BLaER1 (cell line): ENCODE data around the gene NXPH4.

Experiments used
- H3K27ac ChIP-seq: shearing (Covaris generic); formaldehyde crosslinking; 2 replicates; pipeline ENCODE4 v1.8.1; 2022
- H3K27me3 ChIP-seq: shearing (Covaris generic); formaldehyde crosslinking; 2 replicates; pipeline ENCODE4 v1.8.1; 2022
- H3K36me3 ChIP-seq: shearing (Covaris generic); formaldehyde crosslinking; 2 replicates; pipeline ENCODE4 v1.8.1; 2022
- H3K4me1 ChIP-seq: shearing (Covaris generic); formaldehyde crosslinking; 2 replicates; pipeline ENCODE4 v1.8.1; 2022
- H3K4me2 ChIP-seq: shearing (Covaris generic); formaldehyde crosslinking; 2 replicates; pipeline ENCODE4 v1.8.1; 2022
- H3K4me3 ChIP-seq: shearing (Covaris generic); formaldehyde crosslinking; 2 replicates; pipeline ENCODE4 v1.8.1; 2022
- H3K9ac ChIP-seq: shearing (Covaris generic); formaldehyde crosslinking; 2 replicates; pipeline ENCODE4 v1.8.1; 2022
- H3K9me3 ChIP-seq: shearing (Covaris generic); formaldehyde crosslinking; 2 replicates; pipeline ENCODE4 v1.8.1; 2022
- H4K20me1 ChIP-seq: shearing (Covaris generic); formaldehyde crosslinking; 2 replicates; pipeline ENCODE4 v1.8.1; 2022
- Cebpa-rat ChIP-seq: shearing (Covaris generic); IDR thresholded peaks from 2 replicates; pipeline ENCODE4 v1.8.1; 2022

Gene NXPH4

GRCh38 chr12:57240066-57240921, 23.7 kb downstream of the NXPH4 start:
- Histone ChIP-seq H4K20me1 (peaks cover 65% of the 10 kb centered on the region), H3K9me3 (no peaks in the 10 kb centered on the region), H3K4me1 (peaks cover 77% of the 10 kb centered on the region), H3K27me3 (peaks cover 100% of the 10 kb centered on the region), H3K4me2 (peak overlapping the region; percentile 97), H3K36me3 (peaks cover 9% of the 10 kb centered on the region), H3K27ac (peak overlapping the region; percentile 84), H3K9ac (peak overlapping the region; percentile 83), H3K4me3 (peak overlapping the region; percentile 77)
- peak; percentile 44; the same call in 1 of the 2 replicates for TF ChIP-seq Cebpa-rat

- Histone ChIP-seq H3K9me3 (no peaks in the 10 kb centered on the region), H3K27me3 (peaks cover 94% of the 10 kb centered on the region), H3K27ac (no peak overlapping the region), H3K4me3 (peak overlapping the region; percentile 77), H4K20me1 (peaks cover 58% of the 10 kb centered on the region), H3K36me3 (peaks cover 2% of the 10 kb centered on the region; the same call in 1 of the 2 replicates), H3K9ac (peak overlapping the region; percentile 83; the same call in 1 of the 2 replicates), H3K4me1 (peaks cover 70% of the 10 kb centered on the region), H3K4me2 (peak overlapping the region; percentile 97)
- TF ChIP-seq Cebpa-rat: no peak
Observed at GRCh38 chr12:57240926-57241401, 24.4 kb downstream of the NXPH4 start.

- Histone ChIP-seq H3K9ac (no peak overlapping the region), H3K4me3 (peak overlapping the region; percentile 77)
Observed at GRCh38 chr12:57241402-57242310, 25.1 kb downstream of the NXPH4 start.

GRCh38 chr12:57242329-57242690, 25.7 kb downstream of the NXPH4 start:
- H3K36me3 ChIP-seq: no peaks in the 10 kb centered on the region
- H3K4me1 ChIP-seq: peaks cover 66% of the 10 kb centered on the region
- H3K27ac ChIP-seq: no peak overlapping the region
- H3K4me2 ChIP-seq: peak overlapping the region; percentile 97
- TF ChIP-seq Cebpa-rat: no peak
- peaks cover 44% of the 10 kb centered on the region for H4K20me1 ChIP-seq
- no peak overlapping the region for H3K9ac ChIP-seq
- H3K9me3 ChIP-seq: no peaks in the 10 kb centered on the region
- peaks cover 80% of the 10 kb centered on the region for H3K27me3 ChIP-seq
- peak overlapping the region; percentile 62 for H3K4me3 ChIP-seq

More at GRCh38 chr12:57241402-57242310, 25.1 kb downstream of the NXPH4 start:
- Histone ChIP-seq H3K4me1 (peaks cover 66% of the 10 kb centered on the region), H3K36me3 (no peaks in the 10 kb centered on the region), H3K4me2 (peak overlapping the region; percentile 97), H3K27me3 (peaks cover 87% of the 10 kb centered on the region), H4K20me1 (peaks cover 51% of the 10 kb centered on the region), H3K9me3 (no peaks in the 10 kb centered on the region), H3K27ac (no peak overlapping the region)
- no peak for TF ChIP-seq Cebpa-rat

- Histone ChIP-seq H4K20me1 (peaks cover 39% of the 10 kb centered on the region), H3K9me3 (no peaks in the 10 kb centered on the region), H3K4me2 (peak overlapping the region; percentile 97), H3K36me3 (no peaks in the 10 kb centered on the region), H3K4me1 (peaks cover 62% of the 10 kb centered on the region), H3K4me3 (peak overlapping the region; percentile 62), H3K27ac (no peak overlapping the region), H3K27me3 (peaks cover 74% of the 10 kb centered on the region), H3K9ac (no peak overlapping the region)
- no peak for TF ChIP-seq Cebpa-rat
Observed at GRCh38 chr12:57242691-57243454, 26.3 kb downstream of the NXPH4 start.

GRCh38 chr12:57243521-57244311, 27.1 kb downstream of the NXPH4 start:
- H3K4me2 ChIP-seq: peak overlapping the region; percentile 97
- H3K36me3 ChIP-seq: no peaks in the 10 kb centered on the region
- H3K9ac ChIP-seq: no peak overlapping the region
- TF ChIP-seq Cebpa-rat: no peak
- H3K27ac ChIP-seq: no peak overlapping the region
- H3K4me3 ChIP-seq: peak overlapping the region; percentile 62
- peaks cover 30% of the 10 kb centered on the region for H4K20me1 ChIP-seq
- H3K9me3 ChIP-seq: no peaks in the 10 kb centered on the region
- H3K27me3 ChIP-seq: peaks cover 66% of the 10 kb centered on the region
- peaks cover 56% of the 10 kb centered on the region for H3K4me1 ChIP-seq

GRCh38 chr12:57244312-57244696, 27.7 kb downstream of the NXPH4 start:
- Histone ChIP-seq H3K27ac (no peak overlapping the region), H3K9ac (no peak overlapping the region)

GRCh38 chr12:57247041-57247440, 30.4 kb downstream of the NXPH4 start:
- peaks cover 33% of the 10 kb centered on the region for H3K27me3 ChIP-seq
- peaks cover 34% of the 10 kb centered on the region for H3K4me1 ChIP-seq
- H3K27ac ChIP-seq: no peak overlapping the region
- no peak overlapping the region for H3K4me3 ChIP-seq
- H4K20me1 ChIP-seq: peaks cover 13% of the 10 kb centered on the region
- TF ChIP-seq Cebpa-rat: no peak
- no peak overlapping the region for H3K9ac ChIP-seq
- H3K4me2 ChIP-seq: no peak overlapping the region
- no peaks in the 10 kb centered on the region for H3K36me3 ChIP-seq
- H3K9me3 ChIP-seq: no peaks in the 10 kb centered on the region

More at GRCh38 chr12:57244312-57244696, 27.7 kb downstream of the NXPH4 start:
- Histone ChIP-seq H3K36me3 (no peaks in the 10 kb centered on the region), H3K9me3 (no peaks in the 10 kb centered on the region), H3K4me3 (no peak overlapping the region), H3K4me1 (peaks cover 56% of the 10 kb centered on the region), H3K27me3 (peaks cover 60% of the 10 kb centered on the region), H3K4me2 (peak overlapping the region; percentile 97), H4K20me1 (peaks cover 28% of the 10 kb centered on the region)
- TF ChIP-seq Cebpa-rat: no peak
